Brain pericyte (primary cell): ENCODE measurements around the gene DLG2.
"Not testable (repeated sequence)": the region's sequence is repeated elsewhere in the genome, so short reads cannot be mapped to it uniquely, and the experiment has no call there.

ENCODE experiments used
- DNase-seq: peaks from one replicate; pipeline ENCODE4 v3.0.0-alpha.2; 2012; ENCODE audit warnings: low read depth, low spot score

DLG2 gene

GRCh38 chr11:85444479-85444878, 182.7 kb downstream of the DLG2 start:
- no peak for DNase-seq

- DNase-seq = no peak
These were observed 186.9 kb downstream of the DLG2 start for GRCh38 chr11:85440273-85440672.

GRCh38 chr11:85438328-85438727, 188.8 kb downstream of the DLG2 start:
- no peak for DNase-seq

- DNase-seq = no peak
These were observed 195.8 kb downstream of the DLG2 start for GRCh38 chr11:85431319-85431718.

- DNase-seq = no peak
These were observed 203.3 kb downstream of the DLG2 start for GRCh38 chr11:85423794-85424193.

GRCh38 chr11:85423316-85423715, 203.8 kb downstream of the DLG2 start:
- no peak for DNase-seq

- no peak for DNase-seq
These were observed 213.0 kb downstream of the DLG2 start for GRCh38 chr11:85414175-85414574.

- DNase-seq = no peak
These were observed 219.5 kb downstream of the DLG2 start for GRCh38 chr11:85407648-85408047.

- no peak for DNase-seq
These were observed 220.3 kb downstream of the DLG2 start for GRCh38 chr11:85406841-85407240.

- DNase-seq = no peak
These were observed 220.8 kb downstream of the DLG2 start for GRCh38 chr11:85406316-85406715.

- DNase-seq = not testable (repeated sequence)
These were observed 231.6 kb downstream of the DLG2 start for GRCh38 chr11:85395515-85396055.

- DNase-seq = no peak
These were observed 232.9 kb downstream of the DLG2 start for GRCh38 chr11:85394283-85394682.

GRCh38 chr11:85391141-85391540, 236.0 kb downstream of the DLG2 start:
- DNase-seq = no peak

- no peak for DNase-seq
These were observed 241.6 kb downstream of the DLG2 start for GRCh38 chr11:85385547-85385946.

GRCh38 chr11:85385111-85385510, 242.0 kb downstream of the DLG2 start:
- no peak for DNase-seq

GRCh38 chr11:85379066-85379465, 248.1 kb downstream of the DLG2 start:
- DNase-seq = no peak

- DNase-seq = no peak
These were observed 249.2 kb downstream of the DLG2 start for GRCh38 chr11:85377901-85378300.

GRCh38 chr11:85359859-85360258, 267.3 kb downstream of the DLG2 start:
- DNase-seq = no peak

GRCh38 chr11:85355921-85356320, 271.2 kb downstream of the DLG2 start:
- no peak for DNase-seq

- DNase-seq = not testable (repeated sequence)
These were observed 277.6 kb downstream of the DLG2 start for GRCh38 chr11:85349539-85349938.

- no peak for DNase-seq
These were observed 278.2 kb downstream of the DLG2 start for GRCh38 chr11:85348945-85349344.

- no peak for DNase-seq
These were observed 279.9 kb downstream of the DLG2 start for GRCh38 chr11:85347291-85347690.

- DNase-seq = no peak
These were observed 280.7 kb downstream of the DLG2 start for GRCh38 chr11:85346484-85346883.

GRCh38 chr11:85340846-85341245, 286.3 kb downstream of the DLG2 start:
- not testable (repeated sequence) for DNase-seq
